Skeletal muscle tissue (tissue), 4 donors: Measurements from ENCODE around the gene DNAJC28. TPM values are rescaled to one million over a fixed set of nuclear protein-coding genes. Genes with fewer than 3 reads are reported as not detected.

ENCODE experiments used
- H3K27ac ChIP-seq: one replicate; pipeline ENCODE4 v1.7.0; 2013; ENCODE audit warnings: mild to moderate bottlenecking, low read depth, low read length, inconsistent platforms
- H3K27me3 ChIP-seq, 3 donors: one replicate each; pipeline ENCODE4 v1.7.0; 2013; ENCODE audit warnings: low read length in 3 of 3; ENCODE audit not compliant: control insufficient read depth in 3 of 3, insufficient read depth in 3 of 3
- H3K36me3 ChIP-seq, 3 donors: one replicate each; pipeline ENCODE4 v1.7.0; 2013; ENCODE audit warnings: low read length in 3 of 3; ENCODE audit not compliant: control insufficient read depth in 3 of 3, insufficient read depth in 3 of 3
- H3K4me1 ChIP-seq, 3 donors: one replicate each; pipeline ENCODE4 v1.7.0; 2013; ENCODE audit warnings: low read length in 3 of 3, mild to moderate bottlenecking in 3 of 3; ENCODE audit not compliant: control insufficient read depth in 3 of 3, insufficient read depth in 3 of 3
- H3K4me3 ChIP-seq, 3 donors: one replicate each; pipeline ENCODE4 v1.7.0; 2013; ENCODE audit warnings: low read length in 3 of 3
- H3K9ac ChIP-seq, 3 donors: one replicate each; pipeline ENCODE4 v1.7.0; 2013; ENCODE audit warnings: low read length in 3 of 3, mild to moderate bottlenecking in 3 of 3, moderate library complexity in 2 of 3, low read depth in 1 of 3
- H3K9me3 ChIP-seq, 3 donors: one replicate each; pipeline ENCODE4 v1.7.0; 2013; ENCODE audit warnings: low read length in 3 of 3; ENCODE audit not compliant: control insufficient read depth in 3 of 3
- total RNA-seq: library from RNA; depleted of rRNA; stranded (reverse); fragments of >200 nt; gene quantifications from one replicate; pipeline ENCODE4 v1.2.3, GENCODE V29; 2014
- donor health status: Osteomylitis.

DNAJC28 gene
- total RNA-seq, 1 donor from 2014 or later = 2.1 TPM

DNA sequence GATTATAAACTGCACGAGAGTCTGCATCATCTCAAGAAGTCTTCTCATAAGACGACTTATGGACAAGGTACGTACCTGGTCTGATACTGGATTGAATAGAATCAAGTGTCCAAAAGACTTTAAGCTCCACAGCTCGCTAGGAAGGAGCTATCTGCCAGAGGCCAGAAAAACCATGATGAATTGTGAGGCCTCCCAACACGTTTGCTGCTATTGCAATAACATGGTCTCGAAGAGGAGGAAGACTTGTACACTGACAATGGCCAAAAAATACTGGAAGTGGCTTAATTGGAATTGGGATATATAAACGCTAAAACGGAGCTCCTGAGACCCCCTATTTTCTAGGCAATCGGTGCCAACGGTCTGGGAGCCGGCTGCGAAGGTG, 534 bp downstream of the DNAJC28 start:
- Histone ChIP-seq H3K9me3 (no peaks in the 10 kb centered on the region), H3K4me3 (peak overlapping the region; percentile 96 to 98 (median 98)), H3K9ac (peak overlapping the region; percentile 92 to 95 (median 94)), H3K27ac (peak overlapping the region; percentile 85), H3K36me3 (peaks cover 0 to 4% (median 0%) of the 10 kb centered on the region in 3 donors), H3K4me1 (peaks cover 4 to 11% (median 5%) of the 10 kb centered on the region in 3 donors), H3K27me3 (peaks cover 0 to under 1% (median 0%) of the 10 kb centered on the region in 3 donors)

DNA sequence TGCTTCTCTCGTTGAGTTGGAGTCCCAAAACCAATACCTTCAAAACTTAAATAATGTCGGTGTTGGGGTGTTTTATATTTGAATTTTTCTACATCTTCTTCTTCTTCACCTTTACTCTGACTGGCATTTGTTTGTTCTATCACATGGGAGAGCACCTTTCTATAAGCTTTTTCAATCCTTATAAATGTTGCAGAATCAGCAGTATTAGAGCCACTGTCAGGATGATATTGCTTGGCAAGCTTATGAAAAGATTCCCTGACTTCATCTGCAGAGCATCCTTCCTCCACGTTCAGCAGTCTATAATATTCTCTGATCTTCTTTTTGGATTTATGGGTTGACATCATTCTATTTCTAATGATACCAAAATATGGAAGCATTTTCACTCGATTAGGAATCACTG, 2.6 kb downstream of the DNAJC28 start:
- no peak overlapping the region for H3K9ac ChIP-seq
- H3K27me3 ChIP-seq = no peaks in the 10 kb centered on the region
- peaks cover 4 to 11% (median 5%) of the 10 kb centered on the region in 3 donors for H3K4me1 ChIP-seq
- H3K36me3 ChIP-seq = peaks cover 0 to 4% (median 0%) of the 10 kb centered on the region in 3 donors
- no peaks in the 10 kb centered on the region for H3K9me3 ChIP-seq
- H3K4me3 ChIP-seq = no peak overlapping the region
- H3K27ac ChIP-seq = no peak overlapping the region

GRCh38 chr21:33487996-33488395, 3.5 kb downstream of the DNAJC28 start:
- peaks cover 0 to 4% (median 0%) of the 10 kb centered on the region in 3 donors for H3K36me3 ChIP-seq
- H3K27ac ChIP-seq = no peak overlapping the region
- H3K4me3 ChIP-seq = no peak overlapping the region
- no peak overlapping the region for H3K9ac ChIP-seq
- peaks cover 4 to 11% (median 5%) of the 10 kb centered on the region in 3 donors for H3K4me1 ChIP-seq
- H3K27me3 ChIP-seq = no peaks in the 10 kb centered on the region
- no peaks in the 10 kb centered on the region for H3K9me3 ChIP-seq

DNA sequence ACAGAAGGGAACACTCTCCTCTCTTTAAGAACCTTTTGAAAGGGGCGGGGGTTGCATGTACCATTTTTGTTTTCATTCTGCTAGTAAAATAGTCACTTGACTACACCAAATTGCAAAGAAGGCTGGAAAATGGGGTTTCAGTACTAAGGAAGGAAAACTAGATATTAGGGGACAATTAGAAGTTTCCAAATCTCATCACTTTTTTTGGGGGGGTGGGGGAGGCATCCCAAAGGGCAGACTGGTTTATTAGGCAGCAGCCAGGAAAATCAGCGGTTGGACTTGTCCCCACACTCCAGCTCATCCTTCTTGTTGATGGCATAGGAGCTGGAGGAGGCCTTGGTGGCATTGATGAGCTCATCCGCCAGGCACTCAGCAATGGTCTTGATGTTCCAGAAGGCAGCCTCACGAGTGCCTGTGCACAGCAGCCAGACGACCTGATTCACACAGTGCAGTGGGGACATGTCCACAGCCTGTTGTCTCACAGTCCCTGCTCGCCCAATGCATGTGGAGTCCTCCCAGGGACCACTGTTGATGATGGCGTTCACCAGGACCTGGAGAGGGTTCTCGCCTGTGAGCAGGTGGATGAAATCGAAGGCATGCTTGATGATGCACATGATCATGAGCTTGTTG, 10.1 kb downstream of the DNAJC28 start:
- H3K27ac ChIP-seq = no peak overlapping the region
- H3K9me3 ChIP-seq = no peaks in the 10 kb centered on the region
- no peaks in the 10 kb centered on the region for H3K27me3 ChIP-seq
- H3K4me3 ChIP-seq = no peak overlapping the region
- no peak overlapping the region for H3K9ac ChIP-seq
- no peaks in the 10 kb centered on the region for H3K36me3 ChIP-seq
- H3K4me1 ChIP-seq = peaks cover 7 to 22% (median 11%) of the 10 kb centered on the region in 3 donors

DNA sequence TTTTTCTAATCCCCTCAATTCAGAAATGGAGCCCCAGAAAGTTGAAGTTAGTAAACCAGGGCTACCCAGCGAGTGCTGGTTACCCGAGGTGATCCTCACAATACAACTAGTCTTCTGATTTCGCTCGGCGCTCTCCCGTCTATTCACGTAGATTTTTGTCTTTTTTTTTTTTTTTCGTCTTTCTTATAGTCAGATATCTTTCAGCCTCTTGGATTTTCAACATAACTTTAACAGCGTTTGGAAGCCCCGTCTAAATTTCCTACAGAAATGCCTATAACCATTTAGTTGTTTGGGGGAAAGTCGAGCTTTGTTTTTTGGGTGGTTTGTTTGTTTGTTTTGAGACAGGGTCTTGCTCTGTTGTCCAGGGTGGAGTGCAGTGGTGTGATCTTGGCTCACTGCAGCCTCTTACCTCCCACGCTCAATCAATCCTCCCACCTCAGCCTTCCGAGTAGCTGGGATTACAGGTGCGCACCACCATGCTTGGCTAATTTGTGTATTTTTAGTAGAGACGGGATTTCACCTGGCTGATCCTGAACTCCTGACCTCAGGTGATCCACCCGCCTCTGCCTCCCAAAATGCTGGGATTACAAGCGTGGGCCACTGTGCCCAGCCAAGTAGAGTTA, 10.9 kb downstream of the DNAJC28 start:
- Histone ChIP-seq H3K9ac (peak overlapping the region; percentile 86 to 96 (median 92)), H3K27me3 (no peaks in the 10 kb centered on the region), H3K9me3 (no peaks in the 10 kb centered on the region), H3K4me1 (peaks cover 7 to 22% (median 11%) of the 10 kb centered on the region in 3 donors), H3K36me3 (no peaks in the 10 kb centered on the region), H3K27ac (peak overlapping the region; percentile 92), H3K4me3 (peak overlapping the region; percentile 82 to 90 (median 87))

DNA sequence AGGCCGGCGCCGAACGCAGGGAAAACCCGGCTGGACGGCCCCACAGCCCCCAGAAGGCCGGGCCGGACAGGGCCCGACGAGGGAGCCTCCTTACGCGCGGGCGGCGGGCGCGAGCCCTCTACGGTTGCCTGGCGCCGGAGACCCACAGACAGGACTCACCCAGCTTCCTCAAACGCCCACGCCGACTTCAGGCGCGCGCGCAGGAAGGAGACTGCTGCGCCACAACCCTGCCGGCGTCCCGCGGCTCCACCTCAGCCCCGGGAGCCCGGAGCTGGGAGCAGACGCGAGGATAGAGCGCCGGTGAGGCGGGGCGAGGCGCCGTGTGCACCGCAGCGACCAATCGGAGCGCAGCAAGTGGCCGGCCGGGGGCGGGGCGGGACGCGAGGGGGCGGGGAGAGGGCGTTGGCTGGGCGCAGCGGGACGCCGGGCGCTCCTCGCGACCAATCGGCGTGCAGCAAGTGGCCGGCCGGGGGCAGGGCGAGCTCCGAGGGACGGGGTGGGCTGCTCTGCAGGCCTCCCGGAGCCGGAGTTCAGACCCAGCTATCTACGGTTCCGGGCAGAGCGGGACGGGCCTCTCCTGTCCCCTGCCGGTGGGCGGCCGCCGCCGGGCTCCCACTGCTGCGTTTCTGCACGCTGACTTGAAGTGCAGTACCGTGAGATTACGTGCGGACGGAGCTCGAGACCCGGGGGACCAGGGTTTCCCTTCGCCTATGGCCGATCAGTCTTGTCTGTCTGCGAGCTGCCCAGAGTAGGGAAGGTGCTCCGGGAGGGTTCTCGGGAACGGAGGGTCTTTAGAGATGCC, 11.6 kb downstream of the DNAJC28 start, which contains the start of gene TMEM50B:
Gene TMEM50B (minus strand): TSS at position 296 of the 802 bp plus-strand sequence. CDS start 11,089 bp downstream, outside the sequence.
- Histone ChIP-seq H3K4me1 (peaks cover 7 to 22% (median 11%) of the 10 kb centered on the region in 3 donors), H3K27ac (peak within 1 kb of the TSS; percentile 92), H3K9me3 (no peaks in the 10 kb centered on the region), H3K36me3 (no peaks in the 10 kb centered on the region), H3K9ac (peak within 1 kb of the TSS; percentile 88 to 96 (median 92)), H3K4me3 (peak within 1 kb of the TSS; percentile 82 to 90 (median 87)), H3K27me3 (no peaks in the 10 kb centered on the region)

- Histone ChIP-seq H3K27me3 (no peaks in the 10 kb centered on the region), H3K4me3 (peak overlapping the region; percentile 79 to 87 (median 81)), H3K36me3 (no peaks in the 10 kb centered on the region), H3K9me3 (no peaks in the 10 kb centered on the region), H3K27ac (peak overlapping the region; percentile 92), H3K9ac (peak overlapping the region; percentile 87 to 95 (median 88)), H3K4me1 (peaks cover 7 to 22% (median 11%) of the 10 kb centered on the region in 3 donors)
Measured at GRCh38 chr21:33478935-33479678, 12.4 kb downstream of the DNAJC28 start.

DNA sequence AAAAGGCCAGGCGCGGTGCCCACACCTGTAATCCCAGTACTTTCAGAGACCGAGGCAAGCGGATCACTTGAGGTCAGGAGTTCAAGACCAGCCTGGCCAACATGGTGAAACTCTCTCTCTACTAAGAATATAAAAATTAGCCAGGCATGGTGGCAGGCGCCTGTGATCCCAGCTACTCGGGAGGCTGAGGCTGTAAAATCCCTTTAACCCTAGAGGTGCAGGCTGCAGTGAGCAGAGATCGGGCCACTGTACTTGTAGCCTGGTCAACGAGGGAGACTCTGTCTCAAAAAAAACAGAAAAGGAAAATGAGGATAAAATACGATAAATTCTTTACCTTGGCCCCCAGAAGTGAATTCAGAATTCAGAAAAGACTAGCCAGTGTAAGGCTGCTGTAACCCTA, 13.3 kb downstream of the DNAJC28 start:
- no peaks in the 10 kb centered on the region for H3K27me3 ChIP-seq
- peaks cover 7 to 22% (median 11%) of the 10 kb centered on the region in 3 donors for H3K4me1 ChIP-seq
- H3K27ac ChIP-seq = peak overlapping the region; percentile 92

GRCh38 chr21:33477066-33477465, 14.4 kb downstream of the DNAJC28 start:
- Histone ChIP-seq H3K4me1 (peaks cover 7 to 22% (median 11%) of the 10 kb centered on the region in 3 donors), H3K27me3 (no peaks in the 10 kb centered on the region), H3K36me3 (no peaks in the 10 kb centered on the region), H3K9ac (no peak overlapping the region), H3K4me3 (no peak overlapping the region), H3K27ac (no peak overlapping the region), H3K9me3 (no peaks in the 10 kb centered on the region)

More for the DNA sequence above, 13.3 kb downstream of the DNAJC28 start:
- peak overlapping the region; percentile 79 to 87 (median 81) for H3K4me3 ChIP-seq
- no peaks in the 10 kb centered on the region for H3K9me3 ChIP-seq
- no peaks in the 10 kb centered on the region for H3K36me3 ChIP-seq
- H3K9ac ChIP-seq = peak overlapping the region; percentile 53 to 95 (median 88)
